ENCODE measurements around the gene SERINC1. TPM values are rescaled to one million over a fixed set of nuclear protein-coding genes. Genes with fewer than 3 reads are reported as not detected.

SERINC1 gene
- total RNA-seq, 1 experiment from 2014 or later: 31.3 TPM

- ChIA-PET CTCF (interaction anchor here (0.7 to 1.5 kb wide), 2 partner anchors 54 to 131 kb away, joined by 3 read pairs; no protein-coding TSS in a partner anchor), POLR2A (interaction anchor here (1.0 to 1.1 kb wide), 3 partner anchors 73 to 212 kb away, joined by 3 to 4 read pairs (median 3); partner anchors contain the start of gene SERINC1)
- DNase-seq (ENCODE audit: low spot score) (no peak), ATAC-seq (no peak)
- Mint-ChIP-seq H3K9me3 (no peaks in the 10 kb centered on the region), H3K27me3 (ENCODE audit: low read depth) (peaks cover 61% of the 10 kb centered on the region), H3K36me3 (no peaks in the 10 kb centered on the region), H3K27ac (no peak overlapping the region), H3K4me3 (peak overlapping the region; percentile 56), H3K4me1 (peaks cover 7% of the 10 kb centered on the region)
- no peak for TF ChIP-seq PRRX2 (CRISPR knock-in tag; IDR thresholded peaks at IDR 0.05)
- TF ChIP-seq ZNF317 (CRISPR knock-in tag; IDR thresholded peaks at IDR 0.05; ENCODE audit: borderline replicate concordance, low read depth): no peak
- no peak for TF ChIP-seq SMAD3 (CRISPR knock-in tag; IDR thresholded peaks at IDR 0.05; ENCODE audit: borderline replicate concordance)
- TF ChIP-seq SP1 (CRISPR knock-in tag; conservative IDR thresholded peaks at IDR 0.05): no peak
- TF ChIP-seq IRF1 (CRISPR knock-in tag; IDR thresholded peaks at IDR 0.05): no peak
- TF ChIP-seq TP53 (CRISPR knock-in tag; IDR thresholded peaks at IDR 0.05): no peak
- no peak for TF ChIP-seq KAT7 (CRISPR knock-in tag; IDR thresholded peaks at IDR 0.05; ENCODE audit: borderline replicate concordance)
- no peak for TF ChIP-seq ELF4 (CRISPR knock-in tag; IDR thresholded peaks at IDR 0.05; ENCODE audit: low read depth)
- no peak for TF ChIP-seq E2F4 (CRISPR knock-in tag; IDR thresholded peaks at IDR 0.05; ENCODE audit: borderline replicate concordance, low read depth)
- TF ChIP-seq MLX (CRISPR knock-in tag; IDR thresholded peaks at IDR 0.05): no peak
Observed at GRCh38 chr6:122399055-122399347, 72.6 kb downstream of the SERINC1 start.

- ChIA-PET CTCF (no interaction called here), POLR2A (no interaction called here)
- no peak for TF ChIP-seq ZNF317 (CRISPR knock-in tag; IDR thresholded peaks at IDR 0.05; ENCODE audit: borderline replicate concordance, low read depth)
- TF ChIP-seq CREB1 (CRISPR knock-in tag; IDR thresholded peaks at IDR 0.05): no peak
- TF ChIP-seq SP1 (CRISPR knock-in tag; conservative IDR thresholded peaks at IDR 0.05): no peak
- no peak for TF ChIP-seq PREB (CRISPR knock-in tag; IDR thresholded peaks at IDR 0.05; ENCODE audit: borderline replicate concordance)
- no peak for TF ChIP-seq TP53 (CRISPR knock-in tag; IDR thresholded peaks at IDR 0.05)
- TF ChIP-seq SMAD4 (CRISPR knock-in tag; IDR thresholded peaks at IDR 0.05): no peak
- no peak for TF ChIP-seq HMGA2 (CRISPR knock-in tag; IDR thresholded peaks at IDR 0.05)
- TF ChIP-seq JUN (CRISPR knock-in tag; IDR thresholded peaks at IDR 0.05): no peak
- no peak for TF ChIP-seq USF2 (CRISPR knock-in tag; IDR thresholded peaks at IDR 0.05)
- TF ChIP-seq E2F1 (CRISPR knock-in tag; IDR thresholded peaks at IDR 0.05): no peak
- TF ChIP-seq ZNF396 (CRISPR knock-in tag; IDR thresholded peaks at IDR 0.05; ENCODE audit: borderline replicate concordance): no peak
- no peak for TF ChIP-seq HMGXB4 (CRISPR knock-in tag; IDR thresholded peaks at IDR 0.05)
- TF ChIP-seq EMX1 (CRISPR knock-in tag; IDR thresholded peaks at IDR 0.05): no peak
- TF ChIP-seq ZNF512 (CRISPR knock-in tag; IDR thresholded peaks at IDR 0.05; ENCODE audit: borderline replicate concordance): no peak
- TF ChIP-seq ZSCAN18 (CRISPR knock-in tag; IDR thresholded peaks at IDR 0.05): no peak
- TF ChIP-seq JAZF1 (CRISPR knock-in tag; IDR thresholded peaks at IDR 0.05): no peak
- TF ChIP-seq ZNF416 (CRISPR knock-in tag; IDR thresholded peaks at IDR 0.05): no peak
- H3K27ac Mint-ChIP-seq: no peak overlapping the region
- H3K9me3 Mint-ChIP-seq: no peaks in the 10 kb centered on the region
- H3K4me1 Mint-ChIP-seq: no peaks in the 10 kb centered on the region
- ATAC-seq (no peak), DNase-seq (ENCODE audit: low spot score) (no peak)
- H3K36me3 Mint-ChIP-seq: no peaks in the 10 kb centered on the region
- no peak overlapping the region for H3K4me3 Mint-ChIP-seq
- H3K27me3 Mint-ChIP-seq (ENCODE audit: low read depth): peaks cover 97% of the 10 kb centered on the region
Observed at GRCh38 chr6:122394016-122394415, 77.6 kb downstream of the SERINC1 start.

Data from WTC11 (cell line).